HCT116 (cell line): ENCODE measurements around the gene IGLL5. TPM values are rescaled to one million over a fixed set of nuclear protein-coding genes. Genes with fewer than 3 reads are reported as not detected.

Experiments used
- ATAC-seq: fragments of 200-7000 bp; cut with Tn5 transposase; 2 replicates; pipeline ENCODE4 v1.9.1; 2020; ENCODE audit warnings: mild to moderate bottlenecking, moderate library complexity
- BruUV-seq: library from RNA; stranded (reverse); fragments of 400-500 nt; replicated peaks from 2 replicates; lab custom pipeline; 2021; lab: Mats Ljungman, UMichigan
- CTCF ChIA-PET: fragments of 300-600 bp; sonication (Branson Sonifier 250); formaldehyde crosslinking; loops from one replicate; lab custom pipeline; 2021; ENCODE audit warnings: antibody characterized with exemption; lab: Charles Lee
- POLR2A ChIA-PET: fragments of 300-600, 350-600 bp; sonication (Branson Sonifier 250); formaldehyde crosslinking; loops from one replicate; lab custom pipeline; 2021; ENCODE audit warnings: antibody characterized with exemption; lab: Charles Lee
- RAD21 ChIA-PET, 2 experiments: fragments of 300-600 bp; sonication (Branson Sonifier 250); formaldehyde crosslinking; loops; one replicate each; lab custom pipeline; 2023; ENCODE audit warnings: low total read pairs in 2 of 2; ENCODE audit not compliant: uncharacterized antibody in 2 of 2, unreplicated experiment in 2 of 2, low non-redundant PET in 1 of 2; lab: Charles Lee
- DNase-seq: peaks from one replicate; pipeline ENCODE4 v3.0.0-alpha.2; 2010; ENCODE audit warnings: low read depth, low spot score
- H2AFZ ChIP-seq: fragments of 200-600 bp; shearing (Covaris generic), sonication (generic); 2 replicates; pipeline ENCODE4 v1.6.1; 2017; ENCODE audit warnings: low read depth, mixed run types, mixed read lengths, antibody characterized with exemption, low read length; ENCODE audit not compliant: poor library complexity, severe bottlenecking
- H3K27ac ChIP-seq: 2 replicates; pipeline ENCODE4 v1.5.1; 2012; ENCODE audit warnings: low read depth, low read length
- H3K27me3 ChIP-seq: fragments of 200-600 bp; sonication (generic); 2 replicates; pipeline ENCODE4 v1.6.1; 2016; ENCODE audit warnings: mixed run types, low read length, mixed read lengths; ENCODE audit not compliant: insufficient read depth
- H3K36me3 ChIP-seq, 2 experiments: fragments of 200-500 bp in 1 of 2; fragments of 200-600 bp in 1 of 2; sonication (Bioruptor generic) in 1 of 2; sonication (generic) in 1 of 2; 2 replicates each; pipeline versions ENCODE4 v1.5.1 to v1.6.1; 2014 to 2016; ENCODE audit warnings: low read length in 2 of 2, inconsistent platforms in 1 of 2, mixed read lengths in 1 of 2, mixed run types in 1 of 2; ENCODE audit not compliant: insufficient read depth in 2 of 2, control insufficient read depth in 1 of 2
- H3K4me1 ChIP-seq, 2 experiments: fragments of 200-600 bp in 1 of 2; sonication (generic) in 1 of 2; 2 replicates each; pipeline versions ENCODE4 v1.5.1 to v1.6.1; 2012 to 2017; ENCODE audit warnings: low read length in 2 of 2, inconsistent platforms in 1 of 2, mild to moderate bottlenecking in 1 of 2, mixed read lengths in 1 of 2, mixed run types in 1 of 2, moderate library complexity in 1 of 2; ENCODE audit not compliant: insufficient read depth in 2 of 2, control insufficient read depth in 1 of 2
- H3K4me2 ChIP-seq: fragments of 200-600 bp; sonication (generic); 2 replicates; pipeline ENCODE4 v1.6.1; 2017; ENCODE audit warnings: mixed run types, low read length, mixed read lengths
- H3K4me3 ChIP-seq, 2 experiments: fragments of 200-600 bp in 1 of 2; sonication (generic) in 1 of 2; replicated peaks in 1 of 2; 2 replicates each; pipeline ENCODE4 v1.5.1; 2011 to 2016; ENCODE audit warnings: low read length in 2 of 2, control low read depth in 1 of 2, low read depth in 1 of 2, mild to moderate bottlenecking in 1 of 2, mixed read lengths in 1 of 2, mixed run types in 1 of 2
- H3K79me2 ChIP-seq: fragments of 200-600 bp; sonication (generic); 2 replicates; pipeline ENCODE4 v1.6.1; 2017; ENCODE audit warnings: mild to moderate bottlenecking, mixed run types, low read length, moderate library complexity, mixed read lengths; ENCODE audit not compliant: insufficient read depth
- H3K9ac ChIP-seq: fragments of 200-600 bp; sonication (generic); 2 replicates; pipeline ENCODE4 v1.6.1; 2016; ENCODE audit warnings: low read length, mixed read lengths
- H3K9me2 ChIP-seq: fragments of 200-600 bp; sonication (generic), shearing (Covaris generic); 2 replicates; pipeline ENCODE4 v1.6.1; 2017; ENCODE audit warnings: mixed run types, mild to moderate bottlenecking, moderate library complexity; ENCODE audit not compliant: insufficient read depth
- H3K9me3 ChIP-seq, 2 experiments: fragments of 200-500 bp in 1 of 2; fragments of 200-600 bp in 1 of 2; sonication (Bioruptor generic) in 1 of 2; sonication (generic) in 1 of 2; 2 replicates each; pipeline ENCODE4 v1.6.1; 2014 to 2017; ENCODE audit warnings: low read length in 2 of 2, mixed read lengths in 2 of 2, inconsistent platforms in 1 of 2, low read depth in 1 of 2, mild to moderate bottlenecking in 1 of 2, mixed run types in 1 of 2, moderate library complexity in 1 of 2; ENCODE audit not compliant: control insufficient read depth in 1 of 2, insufficient read depth in 1 of 2
- H4K20me1 ChIP-seq: fragments of 200-600 bp; sonication (generic), shearing (Covaris generic); 2 replicates; pipeline ENCODE4 v1.6.1; 2017; ENCODE audit warnings: mixed run types, mild to moderate bottlenecking, moderate library complexity; ENCODE audit not compliant: insufficient read depth
- CBX3 ChIP-seq: IDR thresholded peaks from 2 replicates; pipeline ENCODE4 v1.6.1; 2012; ENCODE audit warnings: low read depth
- CTCF ChIP-seq, 3 experiments: fragments of 200-600 bp in 1 of 3; sonication (generic) in 1 of 3; IDR thresholded peaks in 2 of 3; conservative IDR thresholded peaks in 1 of 3; 2 replicates each; pipeline ENCODE4 v1.5.1; 2012 to 2017; ENCODE audit warnings: low read depth in 2 of 3, low read length in 2 of 3, antibody characterized with exemption in 1 of 3, borderline replicate concordance in 1 of 3, control low read depth in 1 of 3, mild to moderate bottlenecking in 1 of 3, mixed read lengths in 1 of 3, mixed run types in 1 of 3, moderate library complexity in 1 of 3; ENCODE audit not compliant: insufficient read depth in 1 of 3
- ELF1 ChIP-seq: IDR thresholded peaks from 2 replicates; pipeline ENCODE4 v1.6.1; 2012; ENCODE audit warnings: low read depth, borderline replicate concordance
- EZH2 ChIP-seq: fragments of 200-600 bp; sonication (generic); IDR thresholded peaks from 2 replicates; pipeline ENCODE4 v1.6.1; 2017; ENCODE audit warnings: antibody characterized with exemption, mixed run types
- EZH2phosphoT487 ChIP-seq: fragments of 200-600 bp; IDR thresholded peaks from 2 replicates; pipeline ENCODE4 v1.6.1; 2018; ENCODE audit warnings: antibody characterized with exemption, borderline replicate concordance
- FOSL1 ChIP-seq: IDR thresholded peaks from 2 replicates; pipeline ENCODE4 v1.6.1; 2012; ENCODE audit warnings: low read depth
- JUND ChIP-seq: IDR thresholded peaks from 2 replicates; pipeline ENCODE4 v1.6.1; 2012
- POLR2A ChIP-seq: IDR thresholded peaks from 2 replicates; pipeline ENCODE4 v1.7.0; 2011; ENCODE audit warnings: borderline replicate concordance; ENCODE audit not compliant: insufficient read depth, insufficient read length; ENCODE audit errors: extremely low read depth
- SIN3A ChIP-seq: IDR thresholded peaks from 2 replicates; pipeline ENCODE4 v1.6.1; 2012; ENCODE audit warnings: low read depth
- SP1 ChIP-seq: IDR thresholded peaks from 2 replicates; pipeline ENCODE4 v1.6.1; 2012; ENCODE audit warnings: low read depth
- SRF ChIP-seq: IDR thresholded peaks from 2 replicates; pipeline ENCODE4 v1.6.1; 2012; ENCODE audit warnings: low read depth
- YY1 ChIP-seq: IDR thresholded peaks from 2 replicates; pipeline ENCODE4 v1.6.1; 2011; ENCODE audit warnings: low read length, low read depth, moderate library complexity, mild to moderate bottlenecking; ENCODE audit not compliant: insufficient replicate concordance; ENCODE audit errors: extremely low read depth
- ZFX ChIP-seq: fragments of 450-650 bp; IDR thresholded peaks from 2 replicates; pipeline ENCODE4 v1.6.1; 2017
- intact Hi-C: fragments of 100-400 bp; cut with micrococcal nuclease; formaldehyde crosslinking; loops from 2 replicates; pipeline ENCODE4 v1.10.0; 2022
- total RNA-seq: library from RNA; stranded (reverse); gene quantifications from one replicate; pipeline ENCODE4 v1.2.1, GENCODE V29; 2021; ENCODE audit not compliant: unreplicated experiment

Gene IGLL5
- total RNA-seq, 1 experiment from 2014 or later, result not detected

- no peak overlapping the region for H3K4me2 ChIP-seq
- no peaks in the 10 kb centered on the region for H4K20me1 ChIP-seq
- H3K79me2 ChIP-seq, result no peaks in the 10 kb centered on the region
- ATAC-seq (no peak), DNase-seq (no peak)
- TF ChIP-seq POLR2A (no peak), EZH2 (no peak), ELF1 (no peak), CBX3 (no peak), CTCF (IDR thresholded peaks at IDR 0.05 in 2 of 3, conservative IDR thresholded peaks at IDR 0.05 in 1 of 3; ENCODE audit: borderline replicate concordance in 1 of 3, insufficient read depth in 1 of 3, low read depth in 2 of 3, low read length in 2 of 3) (no peak), SP1 (no peak), YY1 (no peak), ZFX (no peak), FOSL1 (no peak), SIN3A (no peak), SRF (no peak), JUND (no peak), EZH2phosphoT487 (no peak)
- H3K27me3 ChIP-seq, result peaks cover 14% of the 10 kb centered on the region; the same call in 1 of the 2 replicates
- intact Hi-C loops, result no loop called here
- no peak overlapping the region for H3K9ac ChIP-seq
- no peak overlapping the region for H3K4me3 ChIP-seq
- no peak overlapping the region for H3K27ac ChIP-seq
- ChIA-PET RAD21 (no interaction called here), POLR2A (no interaction called here), CTCF (interaction anchor here (0.8 to 1.3 kb wide), 2 partner anchors 17 to 68 kb away, joined by 3 read pairs; no protein-coding TSS in a partner anchor)
- no peaks in the 10 kb centered on the region for H3K4me1 ChIP-seq
- BruUV-seq, result no TSS peak
- no peak overlapping the region for H2AFZ ChIP-seq
- H3K9me2 ChIP-seq, result no peaks in the 10 kb centered on the region
- no peaks in the 10 kb centered on the region for H3K9me3 ChIP-seq
- no peaks in the 10 kb centered on the region for H3K36me3 ChIP-seq
These were observed 49.3 kb upstream of the IGLL5 start for GRCh38 chr22:22838148-22838786.
